ENCODE data around the gene PLPPR1.

PLPPR1 gene

GRCh38 chr9:101371813-101372212 lies 343.3 kb downstream of the PLPPR1 start:
- no peak for DNase-seq (ENCODE audit: extremely low read depth, low read depth)

GRCh38 chr9:101372327-101373118 lies 344.0 kb downstream of the PLPPR1 start:
- TF ChIP-seq CTCF (IDR thresholded peaks at IDR 0.05; ENCODE audit: low read depth, low read length), result no peak
- no peak for DNase-seq (ENCODE audit: extremely low read depth, low read depth)

More at GRCh38 chr9:101371813-101372212, 343.3 kb downstream of the PLPPR1 start:
- TF ChIP-seq CTCF (IDR thresholded peaks at IDR 0.05; ENCODE audit: low read depth, low read length), result no peak
